GM10266 (cell line): ENCODE data around the gene YBEY.

Experiments used
- DNase-seq: peaks from one replicate; pipeline ENCODE4 v3.0.0; 2012; ENCODE audit errors: extremely low spot score
- TF ChIP-seq, protein P1 (sequence below): IDR thresholded peaks from 2 replicates; pipeline ENCODE4 v1.5.1; 2012; ENCODE audit warnings: mild to moderate bottlenecking, low read depth; ENCODE audit not compliant: control insufficient read depth, insufficient read depth; ENCODE audit errors: missing control alignments

YBEY gene

GRCh38 chr21:46323710-46324389 is 37.7 kb downstream of the YBEY start, which contains the start of the genes C21orf58 and PCNT:
Gene C21orf58 (minus strand): TSS chr21:46323870. CDS start chr21:46322738, 1,132 bp downstream.
Gene PCNT (plus strand): TSS chr21:46324156. CDS start chr21:46324229, 73 bp downstream.
- TF ChIP-seq, protein P1, sequence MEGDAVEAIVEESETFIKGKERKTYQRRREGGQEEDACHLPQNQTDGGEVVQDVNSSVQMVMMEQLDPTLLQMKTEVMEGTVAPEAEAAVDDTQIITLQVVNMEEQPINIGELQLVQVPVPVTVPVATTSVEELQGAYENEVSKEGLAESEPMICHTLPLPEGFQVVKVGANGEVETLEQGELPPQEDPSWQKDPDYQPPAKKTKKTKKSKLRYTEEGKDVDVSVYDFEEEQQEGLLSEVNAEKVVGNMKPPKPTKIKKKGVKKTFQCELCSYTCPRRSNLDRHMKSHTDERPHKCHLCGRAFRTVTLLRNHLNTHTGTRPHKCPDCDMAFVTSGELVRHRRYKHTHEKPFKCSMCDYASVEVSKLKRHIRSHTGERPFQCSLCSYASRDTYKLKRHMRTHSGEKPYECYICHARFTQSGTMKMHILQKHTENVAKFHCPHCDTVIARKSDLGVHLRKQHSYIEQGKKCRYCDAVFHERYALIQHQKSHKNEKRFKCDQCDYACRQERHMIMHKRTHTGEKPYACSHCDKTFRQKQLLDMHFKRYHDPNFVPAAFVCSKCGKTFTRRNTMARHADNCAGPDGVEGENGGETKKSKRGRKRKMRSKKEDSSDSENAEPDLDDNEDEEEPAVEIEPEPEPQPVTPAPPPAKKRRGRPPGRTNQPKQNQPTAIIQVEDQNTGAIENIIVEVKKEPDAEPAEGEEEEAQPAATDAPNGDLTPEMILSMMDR: no peak
- peak; percentile 99 for DNase-seq

DNA sequence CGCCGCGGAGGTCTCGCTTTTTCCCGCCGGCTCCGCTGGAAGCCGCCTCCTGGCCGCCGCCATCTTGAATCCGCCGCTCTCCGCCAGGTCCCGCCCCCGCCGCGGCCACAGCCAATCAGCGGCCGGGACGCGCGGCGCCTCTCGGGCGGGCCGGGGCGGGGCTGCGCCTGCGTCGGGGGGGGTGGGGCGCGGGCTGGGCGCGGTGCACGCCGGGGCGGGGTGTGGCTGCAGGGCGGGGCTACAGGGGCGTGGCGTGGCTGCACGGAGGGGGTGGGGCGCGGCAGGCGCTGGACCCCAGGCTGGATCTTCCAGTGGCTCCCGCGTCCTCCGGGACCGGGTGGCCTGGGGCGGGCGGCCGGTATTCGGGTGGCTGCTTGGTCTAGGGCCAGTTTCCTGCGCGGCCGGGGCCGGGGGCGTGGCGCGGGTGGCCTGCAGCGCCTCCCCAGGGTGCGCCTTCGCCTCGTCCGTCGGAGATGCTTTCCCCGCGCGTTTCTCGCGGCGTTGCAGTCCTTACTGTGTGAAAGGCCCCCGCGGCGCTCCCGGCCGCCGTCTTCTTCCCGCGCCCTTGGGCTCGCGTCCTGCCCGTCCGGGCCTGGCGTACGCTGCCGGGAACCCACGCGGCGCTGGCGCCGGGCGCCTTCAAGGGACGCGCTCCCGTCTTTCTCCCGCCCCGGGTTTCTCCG is 38.4 kb downstream of the YBEY start:
- peak; percentile 99 for DNase-seq

DNA sequence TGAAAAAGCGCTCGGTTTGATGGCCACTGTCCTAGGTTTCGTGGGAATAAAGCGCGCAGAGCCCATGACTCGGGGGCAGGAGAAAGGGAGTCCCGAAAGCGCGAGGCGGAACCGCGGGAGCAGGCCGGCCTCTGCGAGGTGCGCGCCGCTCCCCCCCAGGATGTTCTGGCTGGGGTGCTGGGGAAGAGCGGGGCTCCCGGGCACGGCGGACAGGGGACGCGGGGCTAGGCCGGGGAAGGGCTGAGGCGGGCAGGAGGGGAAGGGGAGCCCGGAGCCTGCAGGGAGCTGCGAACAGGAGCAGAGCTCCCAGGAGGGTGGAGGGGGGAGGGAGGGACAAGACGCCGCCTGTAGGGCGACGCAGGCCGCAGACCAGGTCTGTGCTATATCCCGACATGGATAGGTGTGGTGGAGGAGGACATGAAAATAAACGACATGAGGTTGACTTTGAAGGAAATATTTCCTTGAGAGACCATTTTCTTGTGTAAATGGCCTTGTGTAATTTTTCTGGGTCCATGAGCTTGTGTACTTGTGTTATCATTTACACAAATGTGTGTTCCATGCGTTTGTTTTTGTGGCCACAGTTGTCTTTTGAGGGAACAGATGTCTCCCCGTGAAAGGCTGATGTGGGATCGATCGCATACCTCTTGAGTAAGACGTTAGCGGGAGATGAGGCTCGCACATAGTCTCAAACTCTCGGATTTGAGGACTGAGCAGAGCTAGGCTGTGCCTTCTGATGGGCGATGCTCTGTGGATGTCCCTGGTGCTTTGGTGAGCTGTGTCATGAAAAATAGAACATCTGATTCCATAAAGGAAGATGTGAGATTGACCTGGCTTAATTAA is 39.2 kb downstream of the YBEY start:
- peak; percentile 65 for DNase-seq
- TF ChIP-seq, protein P1: peak; percentile 40

More for the DNA sequence above, 38.4 kb downstream of the YBEY start:
- TF ChIP-seq, protein P1: peak; percentile 20

DNA sequence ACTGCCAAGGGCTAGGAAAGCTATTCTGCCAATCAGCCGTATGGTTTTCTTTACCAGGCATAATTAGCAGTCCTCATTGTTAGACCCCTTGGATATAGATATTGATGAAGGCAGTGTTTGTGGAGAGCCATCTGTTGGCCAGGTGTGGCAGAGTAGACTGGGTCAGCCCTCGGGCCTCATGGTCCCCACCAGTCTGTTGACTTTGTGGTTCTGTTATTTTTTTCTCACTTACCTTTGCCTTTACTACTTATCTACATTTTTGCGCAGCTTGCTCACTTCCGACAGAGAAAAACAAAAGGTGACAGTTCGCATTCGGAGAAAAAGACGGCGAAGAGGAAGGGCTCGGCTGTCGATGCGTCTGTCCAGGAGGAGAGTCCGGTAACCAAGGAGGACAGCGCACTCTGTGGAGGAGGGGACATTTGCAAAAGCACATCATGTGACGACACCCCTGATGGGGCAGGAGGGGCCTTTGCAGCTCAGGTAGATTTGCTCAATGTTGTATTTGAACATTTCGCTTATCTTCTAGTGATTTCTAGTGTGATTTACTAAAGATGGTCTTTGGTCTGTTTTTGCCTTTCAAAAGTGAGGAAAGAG is 40.1 kb downstream of the YBEY start:
- no peak for DNase-seq
- TF ChIP-seq, protein P1: no peak

GRCh38 chr21:46327711-46328110 is 41.6 kb downstream of the YBEY start:
- DNase-seq: no peak
- TF ChIP-seq, protein P1: no peak

GRCh38 chr21:46328151-46328550 is 42.0 kb downstream of the YBEY start:
- TF ChIP-seq, protein P1: no peak
- no peak for DNase-seq
